Ishikawa (cell line): ENCODE results near the gene ANO9.

Experiments
- EGR1 ChIP-seq: IDR thresholded peaks from 2 replicates; pipeline ENCODE4 v1.6.1; 2012
- FOXM1 ChIP-seq: IDR thresholded peaks from 2 replicates; pipeline ENCODE4 v1.6.1; 2012; ENCODE audit warnings: low read depth, borderline replicate concordance
- TAF1 ChIP-seq: IDR thresholded peaks from 2 replicates; pipeline ENCODE4 v1.6.1; 2012; ENCODE audit warnings: low read depth, mild to moderate bottlenecking
- YY1 ChIP-seq: IDR thresholded peaks from 2 replicates; pipeline ENCODE4 v1.6.1; 2012; ENCODE audit warnings: low read depth

- TF ChIP-seq EGR1 (no peak), TAF1 (no peak), YY1 (no peak), FOXM1 (no peak)
These were observed 25.6 kb downstream of the ANO9 start for GRCh38 chr11:416051-416756.
